ENCODE data around the gene HAVCR1.
"Not testable (repeated sequence)": the region's sequence is repeated elsewhere in the genome, so short reads cannot be mapped to it uniquely, and the experiment has no call there.

HAVCR1 gene

GRCh38 chr5:157047898-157048297, 11.0 kb downstream of the HAVCR1 start:
- no peak for DNase-seq

GRCh38 chr5:157047016-157047415, 11.9 kb downstream of the HAVCR1 start:
- not testable (repeated sequence) for DNase-seq

GRCh38 chr5:157046041-157046440, 12.9 kb downstream of the HAVCR1 start:
- peak; percentile 32 for DNase-seq

GRCh38 chr5:157045601-157046000, 13.3 kb downstream of the HAVCR1 start:
- no peak for DNase-seq

- DNase-seq: no peak
Measured at GRCh38 chr5:157038568-157039187, 20.2 kb downstream of the HAVCR1 start.

- DNase-seq: not testable (repeated sequence)
Measured at GRCh38 chr5:157034106-157035072, 24.5 kb downstream of the HAVCR1 start.

- no peak for DNase-seq
Measured at GRCh38 chr5:157033071-157033583, 25.8 kb downstream of the HAVCR1 start.

GRCh38 chr5:157030692-157031091, 28.2 kb downstream of the HAVCR1 start:
- peak; percentile 43 for DNase-seq

- no peak for DNase-seq
Measured at GRCh38 chr5:157029457-157029856, 29.5 kb downstream of the HAVCR1 start.

- peak; percentile 76 for DNase-seq
Measured at GRCh38 chr5:157027663-157028062, 31.3 kb downstream of the HAVCR1 start.

- no peak for DNase-seq
Measured at GRCh38 chr5:157026789-157027424, 32.0 kb downstream of the HAVCR1 start.

GRCh38 chr5:157025093-157025698, 33.7 kb downstream of the HAVCR1 start:
- DNase-seq: peak; percentile 94

GRCh38 chr5:157024208-157024959, 34.5 kb downstream of the HAVCR1 start:
- DNase-seq: peak; percentile 6

GRCh38 chr5:157022024-157022423, 36.9 kb downstream of the HAVCR1 start:
- DNase-seq: no peak

GRCh38 chr5:157020511-157021222, 38.2 kb downstream of the HAVCR1 start:
- no peak for DNase-seq

GRCh38 chr5:157020002-157020401, 38.9 kb downstream of the HAVCR1 start:
- no peak for DNase-seq

GRCh38 chr5:157014143-157014542, 44.8 kb downstream of the HAVCR1 start:
- not testable (repeated sequence) for DNase-seq

GRCh38 chr5:157006262-157006661, 52.7 kb downstream of the HAVCR1 start:
- DNase-seq: no peak

GRCh38 chr5:157004893-157005551, 53.9 kb downstream of the HAVCR1 start:
- DNase-seq: peak; percentile 35

- no peak for DNase-seq
Measured at GRCh38 chr5:156991714-156992113, 67.2 kb downstream of the HAVCR1 start.

GRCh38 chr5:156984064-156984463, 74.9 kb downstream of the HAVCR1 start:
- no peak for DNase-seq
